Rectal smooth muscle tissue (tissue), 1 donor: Measurements from ENCODE around the gene PTCHD1.
A peak's percentile ranks its signal among the peaks of the same experiment; 100 is the strongest.

Experiments
- H3K27ac ChIP-seq: one replicate; pipeline ENCODE4 v1.7.0; 2013; ENCODE audit warnings: low read depth, low read length, inconsistent platforms
- H3K27me3 ChIP-seq: one replicate; pipeline ENCODE4 v1.7.0; 2013; ENCODE audit warnings: low read length; ENCODE audit not compliant: control insufficient read depth, insufficient read depth
- H3K36me3 ChIP-seq: one replicate; pipeline ENCODE4 v1.7.0; 2013; ENCODE audit warnings: low read length; ENCODE audit not compliant: control insufficient read depth, insufficient read depth
- H3K4me1 ChIP-seq: one replicate; pipeline ENCODE4 v1.7.0; 2013; ENCODE audit warnings: low read length; ENCODE audit not compliant: control insufficient read depth, insufficient read depth
- H3K4me3 ChIP-seq: one replicate; pipeline ENCODE4 v1.7.0; 2013; ENCODE audit warnings: low read length
- H3K9ac ChIP-seq: one replicate; pipeline ENCODE4 v1.7.0; 2013; ENCODE audit warnings: low read length

The PTCHD1 gene

GRCh38 chrX:23369027-23369426 lies 34.4 kb downstream of the PTCHD1 start:
- Histone ChIP-seq H3K9ac (no peak overlapping the region), H3K27ac (no peak overlapping the region), H3K36me3 (no peaks in the 10 kb centered on the region), H3K27me3 (no peaks in the 10 kb centered on the region), H3K4me1 (peaks cover 3% of the 10 kb centered on the region), H3K4me3 (no peak overlapping the region)

DNA sequence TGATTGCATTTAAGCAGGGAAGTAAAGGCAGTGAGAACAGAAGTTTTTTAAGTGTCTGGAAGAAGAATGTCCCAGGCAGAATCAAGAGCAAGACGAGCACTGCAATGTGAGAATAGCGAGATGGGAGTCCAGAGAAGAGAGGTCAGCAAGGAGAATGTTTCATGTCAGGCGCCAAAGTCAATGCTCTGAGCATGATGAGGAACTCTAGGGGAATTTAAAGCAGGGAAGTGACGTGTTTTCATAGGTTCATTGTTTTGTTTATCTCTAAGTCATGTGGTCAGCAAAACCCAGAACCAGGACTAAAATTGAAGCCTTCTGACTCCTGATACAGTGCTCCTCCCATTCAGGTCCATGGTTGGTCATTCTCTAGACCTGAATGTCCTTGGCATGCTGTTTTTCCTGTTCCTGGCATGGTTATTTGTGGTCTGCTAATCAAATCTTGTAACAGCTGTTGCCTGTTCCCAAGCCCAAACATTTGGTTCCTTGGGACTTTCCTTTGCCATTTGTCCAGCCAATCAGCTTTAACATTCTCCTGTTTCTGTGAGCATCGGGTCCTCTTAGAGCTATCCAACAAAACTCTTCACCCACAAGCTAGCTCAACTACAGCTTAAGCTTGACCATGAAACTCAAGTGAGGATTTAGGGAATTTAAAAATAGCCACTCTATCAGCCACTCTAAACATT lies 37.7 kb downstream of the PTCHD1 start:
- H3K4me3 ChIP-seq: no peak overlapping the region
- no peak overlapping the region for H3K9ac ChIP-seq
- peak overlapping the region; percentile 7 for H3K27ac ChIP-seq
- H3K27me3 ChIP-seq: no peaks in the 10 kb centered on the region
- peaks cover 8% of the 10 kb centered on the region for H3K4me1 ChIP-seq
- H3K36me3 ChIP-seq: no peaks in the 10 kb centered on the region

GRCh38 chrX:23373129-23373804 lies 38.6 kb downstream of the PTCHD1 start:
- H3K9ac ChIP-seq: no peak overlapping the region
- H3K27ac ChIP-seq: peak overlapping the region; percentile 7
- H3K4me1 ChIP-seq: peaks cover 8% of the 10 kb centered on the region
- H3K4me3 ChIP-seq: no peak overlapping the region
- no peaks in the 10 kb centered on the region for H3K36me3 ChIP-seq
- H3K27me3 ChIP-seq: no peaks in the 10 kb centered on the region

GRCh38 chrX:23374291-23374690 lies 39.6 kb downstream of the PTCHD1 start:
- H3K36me3 ChIP-seq: no peaks in the 10 kb centered on the region
- H3K4me3 ChIP-seq: no peak overlapping the region
- H3K27ac ChIP-seq: no peak overlapping the region
- H3K9ac ChIP-seq: no peak overlapping the region
- H3K4me1 ChIP-seq: peaks cover 8% of the 10 kb centered on the region
- H3K27me3 ChIP-seq: no peaks in the 10 kb centered on the region

DNA sequence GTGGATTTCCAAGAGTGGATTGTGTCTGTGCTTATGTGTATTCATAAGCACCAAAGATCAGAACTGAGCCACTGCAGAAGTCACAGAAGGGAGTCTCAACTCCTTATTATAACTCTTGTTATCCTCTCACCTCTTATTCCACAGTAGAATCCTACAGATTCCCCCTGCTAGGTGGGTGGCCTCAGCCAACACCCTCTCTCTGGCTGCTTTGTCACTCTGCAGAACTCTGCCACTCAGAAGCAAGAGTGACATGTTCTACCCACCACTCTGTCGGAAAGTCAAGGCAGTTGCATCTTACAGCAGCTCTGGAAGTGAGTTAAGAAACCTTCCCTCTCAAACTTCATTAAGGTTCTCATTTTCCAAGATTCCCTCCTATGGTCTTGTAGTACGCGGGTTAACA lies 41.9 kb downstream of the PTCHD1 start:
- Histone ChIP-seq H3K36me3 (no peaks in the 10 kb centered on the region), H3K27me3 (no peaks in the 10 kb centered on the region), H3K4me1 (peaks cover 8% of the 10 kb centered on the region), H3K9ac (no peak overlapping the region), H3K27ac (peak overlapping the region; percentile 27), H3K4me3 (no peak overlapping the region)

DNA sequence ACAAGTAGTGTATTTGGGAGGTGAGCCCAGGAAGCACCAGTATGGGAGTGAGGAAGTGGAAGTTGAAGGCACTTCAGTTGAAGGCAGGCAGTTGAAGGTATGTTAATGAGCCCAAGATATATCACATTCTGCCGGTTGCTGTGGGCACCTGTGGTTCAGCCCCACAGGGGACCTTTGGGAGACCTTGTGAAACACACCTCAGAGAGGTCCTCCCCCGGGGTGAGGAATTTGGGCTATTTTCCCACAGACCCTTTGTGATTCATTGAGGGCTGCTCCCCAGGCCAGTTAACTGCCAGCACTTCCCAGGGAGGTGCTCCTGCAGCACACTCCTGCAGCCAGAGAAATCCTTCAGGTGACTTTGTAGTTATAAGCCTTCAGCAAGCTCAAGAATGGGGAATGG lies 45.9 kb downstream of the PTCHD1 start:
- Histone ChIP-seq H3K27ac (no peak overlapping the region), H3K27me3 (no peaks in the 10 kb centered on the region), H3K9ac (no peak overlapping the region), H3K4me3 (no peak overlapping the region), H3K4me1 (peaks cover 12% of the 10 kb centered on the region), H3K36me3 (no peaks in the 10 kb centered on the region)

DNA sequence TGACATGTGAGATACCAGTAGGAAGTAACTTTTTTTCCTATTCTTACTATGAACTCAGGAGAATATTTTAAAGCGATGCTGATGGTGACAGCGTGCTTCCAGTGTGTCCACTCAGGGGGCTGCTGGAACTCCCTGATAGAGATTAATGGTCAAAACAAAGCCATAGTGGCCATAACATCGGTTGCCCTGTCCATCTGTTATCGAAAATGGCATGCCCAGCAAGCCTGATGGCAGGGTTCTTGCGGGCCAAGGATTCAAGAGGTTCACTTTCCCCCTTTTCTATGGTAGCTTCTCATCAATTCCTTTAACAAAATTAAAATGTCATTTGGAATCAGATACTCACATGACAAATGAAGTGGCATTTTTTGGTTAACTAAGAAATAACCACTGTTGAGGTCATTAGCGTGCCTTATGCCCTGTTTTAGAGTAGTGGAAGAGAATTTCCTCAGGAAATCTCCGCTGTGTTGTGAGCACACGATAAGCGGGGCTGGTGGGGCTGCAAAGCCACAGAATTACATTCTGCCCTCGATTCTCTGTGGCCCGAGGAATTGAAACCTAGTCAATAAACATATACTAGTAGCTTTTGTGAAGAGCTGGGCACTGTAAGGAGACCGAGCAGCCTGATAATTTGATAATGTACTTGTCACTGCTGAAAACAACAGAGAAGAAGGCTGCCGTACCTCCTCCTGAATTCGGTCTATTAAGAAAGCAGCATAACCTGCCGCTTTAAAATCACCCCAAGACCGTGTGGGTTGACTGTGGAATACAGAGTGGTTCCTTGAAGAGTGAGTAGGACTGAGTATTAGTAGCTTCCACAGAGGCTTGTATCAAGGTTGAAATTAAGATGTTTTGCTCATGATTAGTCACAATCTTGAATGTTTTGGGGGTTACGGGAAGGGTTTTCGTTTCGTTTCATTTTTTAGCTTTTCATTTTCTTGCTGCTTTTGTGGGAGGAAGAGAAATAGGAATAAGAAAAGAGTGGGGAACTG lies 46.7 kb downstream of the PTCHD1 start:
- no peak overlapping the region for H3K9ac ChIP-seq
- H3K4me1 ChIP-seq: peaks cover 10% of the 10 kb centered on the region
- H3K4me3 ChIP-seq: no peak overlapping the region
- H3K27ac ChIP-seq: no peak overlapping the region
- H3K36me3 ChIP-seq: no peaks in the 10 kb centered on the region
- no peaks in the 10 kb centered on the region for H3K27me3 ChIP-seq

DNA sequence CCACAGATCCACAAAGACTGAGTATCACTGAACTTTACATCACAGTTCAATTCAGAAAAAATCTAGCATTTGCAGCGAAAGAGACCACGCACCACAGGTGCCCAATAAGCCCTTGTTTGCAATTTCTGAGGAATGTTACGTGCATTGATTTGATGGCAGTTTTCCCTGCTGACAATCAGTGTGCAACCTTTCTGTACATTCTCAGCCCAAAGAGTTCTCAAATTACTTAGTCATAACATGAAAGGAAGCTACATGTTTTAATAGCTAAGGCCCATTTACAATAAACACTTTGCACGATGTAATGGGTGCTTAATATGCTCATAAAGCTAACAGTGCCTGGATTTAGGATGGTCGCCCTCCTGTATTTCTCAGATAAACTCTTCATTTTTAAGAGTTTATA lies 47.9 kb downstream of the PTCHD1 start:
- peaks cover 9% of the 10 kb centered on the region for H3K4me1 ChIP-seq
- no peak overlapping the region for H3K27ac ChIP-seq
- no peak overlapping the region for H3K9ac ChIP-seq
- H3K27me3 ChIP-seq: no peaks in the 10 kb centered on the region
- no peaks in the 10 kb centered on the region for H3K36me3 ChIP-seq
- no peak overlapping the region for H3K4me3 ChIP-seq

- H3K27ac ChIP-seq: no peak overlapping the region
- H3K4me1 ChIP-seq: peaks cover 9% of the 10 kb centered on the region
- no peaks in the 10 kb centered on the region for H3K27me3 ChIP-seq
- H3K9ac ChIP-seq: no peak overlapping the region
- no peaks in the 10 kb centered on the region for H3K36me3 ChIP-seq
- H3K4me3 ChIP-seq: no peak overlapping the region
Observed at GRCh38 chrX:23383411-23383810, 48.8 kb downstream of the PTCHD1 start.

- Histone ChIP-seq H3K4me1 (peaks cover 9% of the 10 kb centered on the region), H3K27ac (no peak overlapping the region), H3K4me3 (no peak overlapping the region), H3K27me3 (no peaks in the 10 kb centered on the region), H3K9ac (no peak overlapping the region), H3K36me3 (no peaks in the 10 kb centered on the region)
Observed at GRCh38 chrX:23385242-23385641, 50.6 kb downstream of the PTCHD1 start.

DNA sequence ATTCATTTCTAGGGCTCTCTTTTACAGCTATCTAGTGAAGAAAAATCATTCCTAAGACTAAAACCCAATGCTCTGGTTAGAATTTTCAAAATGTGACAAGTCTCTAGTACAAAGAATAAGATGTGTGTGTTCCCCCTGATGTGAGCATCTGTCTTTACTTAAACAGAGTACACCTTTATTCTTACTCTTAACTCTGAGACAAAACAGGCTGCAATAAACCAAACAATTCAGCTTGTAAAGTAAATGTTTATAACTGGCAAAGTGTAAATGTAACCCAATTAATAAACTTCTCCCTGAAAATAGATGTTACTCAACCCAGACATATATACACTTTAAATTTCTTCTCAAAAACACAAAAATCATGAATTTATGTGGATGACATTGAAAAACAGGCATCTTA lies 51.6 kb downstream of the PTCHD1 start:
- Histone ChIP-seq H3K4me1 (peaks cover 9% of the 10 kb centered on the region), H3K27me3 (no peaks in the 10 kb centered on the region), H3K36me3 (no peaks in the 10 kb centered on the region), H3K4me3 (no peak overlapping the region), H3K9ac (no peak overlapping the region), H3K27ac (no peak overlapping the region)

GRCh38 chrX:23386726-23387125 lies 52.1 kb downstream of the PTCHD1 start:
- Histone ChIP-seq H3K4me3 (no peak overlapping the region), H3K36me3 (no peaks in the 10 kb centered on the region), H3K4me1 (peaks cover 9% of the 10 kb centered on the region), H3K27me3 (no peaks in the 10 kb centered on the region), H3K9ac (no peak overlapping the region), H3K27ac (no peak overlapping the region)
